Measurements from ENCODE around the gene TBC1D32. TPM values are rescaled to one million over a fixed set of nuclear protein-coding genes. Genes with fewer than 3 reads are reported as not detected.

The TBC1D32 gene
- total and polyA plus RNA-seq, 12 donors: 0.62 to 4.6 (median 3.2) TPM

DNA sequence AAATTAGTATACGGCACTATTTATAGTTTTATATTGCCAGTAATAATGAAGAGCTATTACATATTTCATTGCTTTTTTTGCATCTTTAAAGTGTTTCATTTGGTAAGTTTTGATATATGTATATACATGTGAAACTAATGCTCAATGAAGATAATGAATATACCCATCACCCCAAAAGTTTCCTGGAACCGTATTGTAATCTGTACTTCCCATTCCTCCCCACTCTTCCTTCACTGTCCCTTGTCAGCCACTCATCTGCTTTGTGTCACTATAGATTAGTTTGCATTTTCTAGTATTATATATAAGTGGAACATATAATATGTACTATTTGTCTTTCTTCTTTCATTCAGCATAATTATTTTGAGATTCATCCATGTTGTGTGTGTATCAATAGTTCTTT lies 10.3 kb upstream of the TBC1D32 start:
- Histone ChIP-seq H3K36me3 (no peaks in the 10 kb centered on the region), H3K4me3 (no peak overlapping the region), H3K9me3 (no peaks in the 10 kb centered on the region), H3K27ac (no peak overlapping the region), H3K27me3 (peaks cover 0 to 5% (median 0%) of the 10 kb centered on the region in 7 donors), H3K4me1 (no peaks in the 10 kb centered on the region)
- ATAC-seq (no peak), DNase-seq (no peak)
- intact Hi-C loops (cut with DNase I): no loop called here
- 82 to 90% methylated on average over 2 of the region's 2 CpGs for WGBS, 2 donors
- TF ChIP-seq CTCF (IDR thresholded peaks at IDR 0.05): no peak

- TF ChIP-seq CTCF (IDR thresholded peaks at IDR 0.05): no peak
- Histone ChIP-seq H3K9me3 (no peaks in the 10 kb centered on the region), H3K27me3 (no peaks in the 10 kb centered on the region), H3K4me3 (no peak overlapping the region), H3K4me1 (peaks cover 0 to 5% (median 0%) of the 10 kb centered on the region in 9 donors), H3K36me3 (no peaks in the 10 kb centered on the region), H3K27ac (no peak overlapping the region)
- DNase-seq (no peak), ATAC-seq (no peak)
- WGBS, 2 donors: 80 to 88% methylated on average over 12 of the region's 12 CpGs
- intact Hi-C loops (cut with DNase I): no loop called here
These were observed 5.5 kb upstream of the TBC1D32 start for GRCh38 chr6:121339639-121340226.

GRCh38 chr6:121338956-121339355 lies 4.7 kb upstream of the TBC1D32 start:
- intact Hi-C loops (cut with DNase I): no loop called here
- ATAC-seq (no peak), DNase-seq (no peak)
- no peak for TF ChIP-seq CTCF (IDR thresholded peaks at IDR 0.05)
- WGBS, 2 donors: 75 to 86% methylated on average over 2 of the region's 2 CpGs
- Histone ChIP-seq H3K4me1 (peaks cover 0 to 6% (median 2%) of the 10 kb centered on the region in 9 donors), H3K36me3 (no peaks in the 10 kb centered on the region), H3K4me3 (no peak overlapping the region), H3K9me3 (no peaks in the 10 kb centered on the region), H3K27me3 (no peaks in the 10 kb centered on the region), H3K27ac (no peak overlapping the region)

DNA sequence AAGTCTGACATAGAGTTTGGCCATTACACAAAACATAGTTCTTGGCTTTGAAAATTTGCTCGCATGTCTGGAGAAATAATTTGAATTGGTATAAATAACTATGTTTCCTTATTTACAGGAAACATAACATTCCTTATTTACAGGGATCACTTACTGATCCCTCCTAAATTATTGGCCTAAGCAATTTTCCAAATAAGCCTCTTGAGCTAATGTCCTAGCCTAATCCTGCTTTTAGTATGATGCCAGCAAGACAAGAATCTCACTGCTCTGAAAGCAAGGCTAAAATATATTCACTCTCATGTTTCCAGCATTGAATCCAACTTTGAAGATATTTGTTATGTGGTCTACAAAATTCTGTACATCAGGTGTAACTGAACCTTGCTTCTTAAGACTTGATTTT lies 4.1 kb upstream of the TBC1D32 start:
- intact Hi-C loops (cut with DNase I): no loop called here
- no peaks in the 10 kb centered on the region for H3K27me3 ChIP-seq
- H3K9me3 ChIP-seq: no peaks in the 10 kb centered on the region
- H3K27ac ChIP-seq: no peak overlapping the region
- DNase-seq (no peak), ATAC-seq (no peak)
- peaks cover 0 to 12% (median 5%) of the 10 kb centered on the region in 9 donors for H3K4me1 ChIP-seq
- WGBS, 2 donors: 67 to 88% methylated on average over 1 of the region's 1 CpG
- no peak for TF ChIP-seq CTCF (IDR thresholded peaks at IDR 0.05)
- no peak overlapping the region for H3K4me3 ChIP-seq
- H3K36me3 ChIP-seq: no peaks in the 10 kb centered on the region

All from heart right ventricle (tissue), 16 donors.